HG03378 (cell line): ENCODE measurements around the gene SRPRB.
A peak's percentile ranks its signal among the peaks of the same experiment; 100 is the strongest.

Experiments
- ATAC-seq: cut with Tn5 transposase; IDR thresholded peaks from one replicate; pipeline ENCODE4 v1.9.1; 2021; ENCODE audit warnings: mild to moderate bottlenecking, moderate library complexity; ENCODE audit not compliant: unreplicated experiment

The SRPRB gene

GRCh38 chr3:133840055-133840737, 34.6 kb downstream of the SRPRB start:
- ATAC-seq, result no peak

GRCh38 chr3:133840767-133841166, 35.2 kb downstream of the SRPRB start:
- ATAC-seq, result no peak

GRCh38 chr3:133841196-133841595, 35.6 kb downstream of the SRPRB start:
- no peak for ATAC-seq

GRCh38 chr3:133842158-133842557, 36.5 kb downstream of the SRPRB start:
- ATAC-seq, result no peak

- ATAC-seq, result no peak
Observed at GRCh38 chr3:133843634-133844033, 38.0 kb downstream of the SRPRB start.

GRCh38 chr3:133845127-133845526, 39.5 kb downstream of the SRPRB start:
- ATAC-seq, result no peak

- no peak for ATAC-seq
Observed at GRCh38 chr3:133849346-133849745, 43.7 kb downstream of the SRPRB start.

- no peak for ATAC-seq
Observed at GRCh38 chr3:133850034-133850433, 44.4 kb downstream of the SRPRB start.

GRCh38 chr3:133851266-133851906, 45.8 kb downstream of the SRPRB start:
- peak; percentile 65 for ATAC-seq

- ATAC-seq, result no peak
Observed at GRCh38 chr3:133851931-133852330, 46.3 kb downstream of the SRPRB start.

- ATAC-seq, result no peak
Observed at GRCh38 chr3:133853063-133853924, 47.7 kb downstream of the SRPRB start.

- ATAC-seq, result no peak
Observed at GRCh38 chr3:133853925-133854227, 48.3 kb downstream of the SRPRB start.

GRCh38 chr3:133854264-133855001, 48.8 kb downstream of the SRPRB start:
- ATAC-seq, result no peak

GRCh38 chr3:133855002-133855370, 49.4 kb downstream of the SRPRB start:
- ATAC-seq, result no peak

- no peak for ATAC-seq
Observed at GRCh38 chr3:133855772-133856171, 50.2 kb downstream of the SRPRB start.

GRCh38 chr3:133856316-133856715, 50.7 kb downstream of the SRPRB start:
- ATAC-seq, result no peak

- no peak for ATAC-seq
Observed at GRCh38 chr3:133857767-133858166, 52.2 kb downstream of the SRPRB start.

GRCh38 chr3:133859381-133860234, 54.0 kb downstream of the SRPRB start:
- ATAC-seq, result no peak

GRCh38 chr3:133860519-133860918, 54.9 kb downstream of the SRPRB start:
- no peak for ATAC-seq

GRCh38 chr3:133862161-133862560, 56.5 kb downstream of the SRPRB start:
- no peak for ATAC-seq
